Parathyroid adenoma (tissue), 2 donors: Measurements from ENCODE around the gene PDE6B.

Source experiments
- H2AFZ ChIP-seq: fragments of 300-600 bp; sonication (generic); one replicate; pipeline ENCODE4 v1.7.0; 2017; ENCODE audit warnings: antibody characterized with exemption, mild to moderate bottlenecking
- H3K27ac ChIP-seq: fragments of 300-600 bp; sonication (generic); one replicate; pipeline ENCODE4 v1.7.0; 2017
- H3K27me3 ChIP-seq: fragments of 300-600 bp; sonication (generic); one replicate; pipeline ENCODE4 v1.7.0; 2017; ENCODE audit warnings: low read length; ENCODE audit not compliant: control insufficient read depth, insufficient read depth
- H3K36me3 ChIP-seq: fragments of 300-600 bp; sonication (generic); one replicate; pipeline ENCODE4 v1.7.0; 2017; ENCODE audit warnings: low read length; ENCODE audit not compliant: control insufficient read depth, insufficient read depth
- H3K4me1 ChIP-seq: fragments of 300-600 bp; sonication (generic); one replicate; pipeline ENCODE4 v1.7.0; 2017; ENCODE audit warnings: control low read depth
- H3K4me2 ChIP-seq: fragments of 300-600 bp; sonication (generic); one replicate; pipeline ENCODE4 v1.7.0; 2017; ENCODE audit warnings: low read length
- H3K4me3 ChIP-seq: fragments of 300-600 bp; sonication (generic); one replicate; pipeline ENCODE4 v1.7.0; 2017; ENCODE audit warnings: low read depth, low read length
- H3K79me2 ChIP-seq: fragments of 300-600 bp; sonication (generic); one replicate; pipeline ENCODE4 v1.7.0; 2017; ENCODE audit warnings: control low read depth
- H3K9ac ChIP-seq: fragments of 300-600 bp; sonication (generic); one replicate; pipeline ENCODE4 v1.7.0; 2017; ENCODE audit warnings: mild to moderate bottlenecking
- H3K9me3 ChIP-seq: fragments of 300-600 bp; sonication (generic); one replicate; pipeline ENCODE4 v1.7.0; 2017; ENCODE audit warnings: low read length; ENCODE audit not compliant: control insufficient read depth
- CTCF ChIP-seq: fragments of 300-600 bp; sonication (generic); IDR thresholded peaks from one replicate; pipeline ENCODE4 v1.7.0; 2017; ENCODE audit warnings: antibody characterized with exemption, mild to moderate bottlenecking
- donor health status: primary hyperparathyroidism.

Gene PDE6B

DNA sequence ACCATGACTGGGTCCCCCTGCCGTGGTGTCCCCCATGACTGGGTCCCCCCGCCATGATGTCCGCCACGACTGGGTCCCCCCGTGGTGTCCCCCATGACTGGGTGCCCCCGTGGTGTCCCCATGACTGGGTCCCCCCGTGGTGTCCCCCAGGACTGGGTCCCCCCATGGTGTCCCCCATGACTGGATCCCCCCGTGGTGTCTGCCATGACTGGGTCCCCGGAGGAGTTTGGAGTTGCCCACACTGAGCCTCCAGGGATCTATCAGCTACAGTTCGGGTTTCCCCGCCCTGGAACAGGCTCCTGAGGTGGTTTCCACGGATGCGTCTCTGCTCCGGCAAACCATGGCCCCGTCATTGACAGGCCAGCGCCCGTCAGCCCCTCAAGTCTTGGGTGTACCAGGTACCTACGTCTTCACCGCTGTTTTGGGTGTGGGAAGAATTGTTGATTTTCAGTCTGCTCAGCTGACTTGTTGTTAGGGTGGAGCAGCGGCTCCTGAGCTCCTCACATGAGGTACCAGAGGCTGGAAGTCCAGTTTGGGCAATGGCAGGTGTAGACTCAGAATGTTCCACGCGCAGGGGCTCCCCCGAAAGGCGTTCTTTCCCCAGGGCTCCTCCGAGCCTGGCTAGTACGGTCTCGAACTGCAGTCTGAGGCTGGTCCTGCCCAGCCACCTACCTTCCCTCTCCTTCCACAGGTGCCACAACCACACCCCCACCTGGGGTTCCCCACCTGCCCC is 8.3 kb upstream of the PDE6B start:
- Histone ChIP-seq H3K9me3 (no peaks in the 10 kb centered on the region), H3K27me3 (no peaks in the 10 kb centered on the region), H3K4me1 (no peaks in the 10 kb centered on the region), H3K4me3 (no peak overlapping the region), H3K27ac (no peak overlapping the region), H3K79me2 (no peaks in the 10 kb centered on the region), H3K36me3 (no peaks in the 10 kb centered on the region), H3K4me2 (no peak overlapping the region), H2AFZ (no peak overlapping the region), H3K9ac (no peak overlapping the region)
- no peak for TF ChIP-seq CTCF

- Histone ChIP-seq H3K4me3 (no peak overlapping the region), H3K9me3 (no peaks in the 10 kb centered on the region), H3K4me2 (no peak overlapping the region), H3K4me1 (no peaks in the 10 kb centered on the region), H3K79me2 (no peaks in the 10 kb centered on the region), H3K36me3 (no peaks in the 10 kb centered on the region), H3K9ac (no peak overlapping the region), H3K27me3 (no peaks in the 10 kb centered on the region), H2AFZ (no peak overlapping the region), H3K27ac (no peak overlapping the region)
- TF ChIP-seq CTCF = no peak
Measured at GRCh38 chr4:617644-618641, 7.4 kb upstream of the PDE6B start.

- no peaks in the 10 kb centered on the region for H3K9me3 ChIP-seq
- H3K4me3 ChIP-seq = no peak overlapping the region
- no peaks in the 10 kb centered on the region for H3K79me2 ChIP-seq
- no peak overlapping the region for H3K9ac ChIP-seq
- no peak overlapping the region for H3K27ac ChIP-seq
- no peaks in the 10 kb centered on the region for H3K36me3 ChIP-seq
- TF ChIP-seq CTCF = no peak
- no peaks in the 10 kb centered on the region for H3K4me1 ChIP-seq
- no peaks in the 10 kb centered on the region for H3K27me3 ChIP-seq
- H3K4me2 ChIP-seq = no peak overlapping the region
- no peak overlapping the region for H2AFZ ChIP-seq
Measured at GRCh38 chr4:620201-620600, 5.2 kb upstream of the PDE6B start.

GRCh38 chr4:620851-621261 is 4.5 kb upstream of the PDE6B start:
- Histone ChIP-seq H3K4me3 (no peak overlapping the region), H3K9me3 (no peaks in the 10 kb centered on the region), H3K79me2 (no peaks in the 10 kb centered on the region), H3K36me3 (no peaks in the 10 kb centered on the region), H3K27ac (no peak overlapping the region), H2AFZ (no peak overlapping the region), H3K4me1 (no peaks in the 10 kb centered on the region), H3K4me2 (no peak overlapping the region), H3K27me3 (no peaks in the 10 kb centered on the region), H3K9ac (no peak overlapping the region)
- TF ChIP-seq CTCF = no peak
